ENCODE data around the gene CHRM5. TPM values are rescaled to one million over a fixed set of nuclear protein-coding genes. Genes with fewer than 3 reads are reported as not detected.

The CHRM5 gene
- total and polyA plus RNA-seq, 2 donors (not counting 3 experiments of a cell fraction or from before 2014, with no cell fraction given): 0.03 TPM; not detected in 1

- dilution Hi-C loops (cut with MboI; ENCODE audit: extremely low pct_ligation_motif_present, low sequenced_read_pairs) (no loop called here), intact Hi-C loops (cut with micrococcal nuclease) (no loop called here)
- FAIRE-seq: no peak
- BruUV-seq (replicated peaks): no TSS peak
- Histone ChIP-seq H4K20me1 (replicated peaks; ENCODE audit: control insufficient read depth, extremely low read depth, insufficient read depth, low read length) (no peaks in the 10 kb centered on the region), H3K36me3 (ENCODE audit: control insufficient read depth in 2 of 2, extremely low read depth in 1 of 2, insufficient read depth in 2 of 2, low read length in 2 of 2) (no peaks in the 10 kb centered on the region), H3K9me3 (replicated peaks; ENCODE audit: control insufficient read depth, insufficient read depth, low read length) (no peaks in the 10 kb centered on the region), H3K27ac (ENCODE audit: insufficient read depth, low read depth, low read length) (no peak overlapping the region), H3K4me2 (ENCODE audit: insufficient read depth, low read length) (no peak overlapping the region), H3K9ac (replicated peaks; ENCODE audit: extremely low read depth, insufficient read depth, low read length) (no peak overlapping the region), H3K4me1 (ENCODE audit: control insufficient read depth, extremely low read depth, insufficient read depth, low read length) (no peaks in the 10 kb centered on the region), H3K4me3 (replicated peaks in 1 of 3; ENCODE audit: insufficient read depth in 1 of 3, low read depth in 1 of 3, low read length in 3 of 3) (no peak overlapping the region), H3K79me2 (ENCODE audit: control insufficient read depth, insufficient read depth, low read length) (no peaks in the 10 kb centered on the region), H3K27me3 (ENCODE audit: control insufficient read depth in 2 of 2, insufficient read depth in 2 of 2, low read length in 2 of 2) (no peaks in the 10 kb centered on the region), H3K9me1 (replicated peaks; ENCODE audit: control insufficient read depth, extremely low read depth, insufficient read depth, low read length) (no peaks in the 10 kb centered on the region), H2AFZ (ENCODE audit: low read depth, low read length) (no peak overlapping the region)
- CTCF ChIA-PET: interaction anchor here (2.4 kb wide), 1 partner anchor 10 kb away, joined by 6 read pairs; no protein-coding TSS in a partner anchor
- TF ChIP-seq POLR2A (IDR thresholded peaks at IDR 0.05; ENCODE audit: low read depth, low read length): no peak
- TF ChIP-seq MYC (IDR thresholded peaks at IDR 0.05; ENCODE audit: low read depth, low read length): no peak
- TF ChIP-seq, protein P1, sequence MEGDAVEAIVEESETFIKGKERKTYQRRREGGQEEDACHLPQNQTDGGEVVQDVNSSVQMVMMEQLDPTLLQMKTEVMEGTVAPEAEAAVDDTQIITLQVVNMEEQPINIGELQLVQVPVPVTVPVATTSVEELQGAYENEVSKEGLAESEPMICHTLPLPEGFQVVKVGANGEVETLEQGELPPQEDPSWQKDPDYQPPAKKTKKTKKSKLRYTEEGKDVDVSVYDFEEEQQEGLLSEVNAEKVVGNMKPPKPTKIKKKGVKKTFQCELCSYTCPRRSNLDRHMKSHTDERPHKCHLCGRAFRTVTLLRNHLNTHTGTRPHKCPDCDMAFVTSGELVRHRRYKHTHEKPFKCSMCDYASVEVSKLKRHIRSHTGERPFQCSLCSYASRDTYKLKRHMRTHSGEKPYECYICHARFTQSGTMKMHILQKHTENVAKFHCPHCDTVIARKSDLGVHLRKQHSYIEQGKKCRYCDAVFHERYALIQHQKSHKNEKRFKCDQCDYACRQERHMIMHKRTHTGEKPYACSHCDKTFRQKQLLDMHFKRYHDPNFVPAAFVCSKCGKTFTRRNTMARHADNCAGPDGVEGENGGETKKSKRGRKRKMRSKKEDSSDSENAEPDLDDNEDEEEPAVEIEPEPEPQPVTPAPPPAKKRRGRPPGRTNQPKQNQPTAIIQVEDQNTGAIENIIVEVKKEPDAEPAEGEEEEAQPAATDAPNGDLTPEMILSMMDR (IDR thresholded peaks at IDR 0.05; ENCODE audit: extremely low read depth in 1 of 2, insufficient read depth in 1 of 2, low read depth in 1 of 2, low read length in 2 of 2): no peak
- TF ChIP-seq GATA2 (IDR thresholded peaks at IDR 0.05; ENCODE audit: insufficient read depth, insufficient read length, low read depth, low read length): no peak
- TF ChIP-seq EZH2 (IDR thresholded peaks at IDR 0.05; ENCODE audit: borderline replicate concordance, low read depth, low read length, severe bottlenecking): no peak
- TF ChIP-seq FOS (IDR thresholded peaks at IDR 0.05; ENCODE audit: borderline replicate concordance, insufficient read depth, low read length): no peak
- TF ChIP-seq JUN (IDR thresholded peaks at IDR 0.05; ENCODE audit: borderline replicate concordance, insufficient read depth, insufficient read length, low read depth): no peak
- TF ChIP-seq POLR2AphosphoS5 (IDR thresholded peaks at IDR 0.05; ENCODE audit: insufficient read depth, low read depth, low read length): no peak
- TF ChIP-seq, protein P2, sequence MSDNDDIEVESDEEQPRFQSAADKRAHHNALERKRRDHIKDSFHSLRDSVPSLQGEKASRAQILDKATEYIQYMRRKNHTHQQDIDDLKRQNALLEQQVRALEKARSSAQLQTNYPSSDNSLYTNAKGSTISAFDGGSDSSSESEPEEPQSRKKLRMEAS (IDR thresholded peaks at IDR 0.05; ENCODE audit: insufficient read depth, insufficient read length): no peak
- POLR2A ChIA-PET: no interaction called here
- no peak for DNase-seq (ENCODE audit: low read depth, low spot score)
These were observed 51.2 kb downstream of the CHRM5 start for GRCh38 chr15:34019369-34019990.

Measured in endothelial cell of umbilical vein (primary cell).